Lung microvascular endothelial cell (primary cell): Measurements from ENCODE around the gene SCYL1. TPM values are rescaled to one million over a fixed set of nuclear protein-coding genes. Genes with fewer than 3 reads are reported as not detected.

ENCODE experiments used
- DNase-seq, 2 donors: peaks; one replicate each; pipeline versions ENCODE4 v3.0.0 to v3.0.0-alpha.2; 2010; ENCODE audit warnings: low read depth in 2 of 2
- total RNA-seq: library from RNA; depleted of rRNA; stranded (reverse); fragments of >200 nt; gene quantifications from 2 replicates; pipeline ENCODE4 v1.2.1, GENCODE V29; 2014

Gene SCYL1
- total RNA-seq, 1 donor from 2014 or later = 46.6 TPM

DNA sequence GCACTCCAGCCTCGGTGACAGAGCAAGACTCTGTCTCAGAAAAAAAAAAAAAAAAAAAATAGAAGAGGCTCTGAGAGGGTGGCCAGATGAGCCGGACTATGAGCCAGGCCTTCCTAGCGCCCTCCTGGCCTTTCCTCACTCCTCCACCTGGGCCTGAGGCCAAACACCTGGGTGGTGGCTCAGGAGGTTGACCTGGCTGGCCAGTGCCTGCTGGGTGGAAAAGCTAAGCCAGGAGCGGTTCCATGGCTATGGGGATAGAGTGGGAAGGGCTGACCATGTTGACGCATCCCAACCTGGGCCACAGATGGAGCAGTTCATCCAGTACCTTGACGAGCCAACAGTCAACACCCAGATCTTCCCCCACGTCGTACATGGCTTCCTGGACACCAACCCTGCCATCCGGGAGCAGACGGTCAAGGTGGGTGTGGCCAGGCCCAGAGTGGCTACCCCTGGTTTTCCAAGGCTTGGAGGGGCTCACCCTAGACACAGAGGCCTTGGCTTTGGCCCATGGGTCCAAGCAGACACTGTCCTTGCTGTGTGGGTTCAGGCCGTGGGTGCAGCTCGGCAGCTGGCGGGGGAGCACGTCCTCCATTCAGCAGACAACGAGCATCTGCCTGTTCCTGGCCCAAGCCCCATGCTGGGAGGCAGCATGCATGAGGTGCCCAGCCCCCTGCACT is 7.6 kb downstream of the SCYL1 start:
- no peak for DNase-seq

DNA sequence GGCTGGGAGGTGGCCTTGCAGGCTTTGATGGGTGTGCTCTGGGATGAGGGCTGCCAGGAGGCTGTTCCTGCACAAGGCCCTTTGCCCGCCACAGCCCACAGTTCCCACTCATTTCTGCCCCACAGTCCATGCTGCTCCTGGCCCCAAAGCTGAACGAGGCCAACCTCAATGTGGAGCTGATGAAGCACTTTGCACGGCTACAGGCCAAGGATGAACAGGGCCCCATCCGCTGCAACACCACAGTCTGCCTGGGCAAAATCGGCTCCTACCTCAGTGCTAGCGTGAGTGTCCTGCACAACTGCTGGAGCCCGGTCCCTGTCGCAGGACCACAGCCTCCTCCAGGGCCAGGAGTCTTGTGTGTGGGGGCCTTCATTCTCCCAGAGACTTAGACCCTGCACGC is 10.2 kb downstream of the SCYL1 start:
- no peak for DNase-seq

DNA sequence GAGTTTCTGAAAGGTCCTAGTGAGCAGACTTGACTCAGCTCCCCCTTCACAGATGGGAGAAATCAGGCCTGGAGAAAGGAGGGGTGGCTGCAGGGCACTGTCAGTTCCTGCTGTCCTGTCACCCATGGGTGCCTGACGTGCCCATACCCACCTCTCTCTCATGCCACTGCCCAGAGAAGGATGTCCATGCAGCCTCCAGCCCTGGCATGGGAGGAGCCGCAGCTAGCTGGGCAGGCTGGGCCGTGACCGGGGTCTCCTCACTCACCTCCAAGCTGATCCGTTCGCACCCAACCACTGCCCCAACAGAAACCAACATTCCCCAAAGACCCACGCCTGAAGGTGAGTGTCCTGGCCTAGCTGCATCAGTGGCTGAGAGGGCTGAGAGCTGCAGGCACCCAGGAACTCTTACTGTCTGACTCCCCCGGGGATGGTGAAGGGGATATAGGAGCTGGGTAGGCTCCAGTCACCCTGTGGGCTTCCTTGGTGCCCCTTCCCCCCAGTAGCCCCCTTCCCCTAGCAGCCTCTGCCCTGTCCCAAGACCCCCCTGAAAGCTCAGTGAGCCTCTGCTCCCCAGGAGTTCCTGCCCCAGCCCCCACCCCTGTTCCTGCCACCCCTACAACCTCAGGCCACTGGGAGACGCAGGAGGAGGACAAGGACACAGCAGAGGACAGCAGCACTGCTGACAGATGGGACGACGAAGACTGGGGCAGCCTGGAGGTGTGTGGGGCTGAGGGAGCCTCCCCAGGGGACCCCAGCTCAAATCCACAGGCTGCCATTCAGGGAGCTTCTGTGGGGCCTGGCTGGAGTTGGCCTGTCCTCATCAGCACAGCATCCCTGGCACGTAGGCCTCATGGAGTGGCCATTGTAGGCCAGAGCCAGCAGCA is 11.8 kb downstream of the SCYL1 start:
- DNase-seq = no peak

DNA sequence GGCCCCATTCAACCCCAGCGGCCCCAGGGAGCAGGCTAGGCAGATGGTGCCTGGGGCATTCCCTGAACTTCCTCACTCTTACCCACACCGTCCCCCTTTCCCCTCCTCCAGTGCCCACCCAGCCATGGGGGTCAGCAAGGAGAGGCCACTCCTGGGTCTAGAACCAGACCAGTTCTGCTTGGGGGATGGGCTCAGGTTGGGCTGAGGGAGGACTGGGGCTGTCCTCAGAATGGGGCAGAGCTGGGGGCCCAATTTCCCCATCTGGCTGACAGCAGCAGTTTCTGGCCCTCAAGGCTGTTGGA is 12.4 kb downstream of the SCYL1 start:
- DNase-seq = peak in 1 of 2 donors; percentile 0

DNA sequence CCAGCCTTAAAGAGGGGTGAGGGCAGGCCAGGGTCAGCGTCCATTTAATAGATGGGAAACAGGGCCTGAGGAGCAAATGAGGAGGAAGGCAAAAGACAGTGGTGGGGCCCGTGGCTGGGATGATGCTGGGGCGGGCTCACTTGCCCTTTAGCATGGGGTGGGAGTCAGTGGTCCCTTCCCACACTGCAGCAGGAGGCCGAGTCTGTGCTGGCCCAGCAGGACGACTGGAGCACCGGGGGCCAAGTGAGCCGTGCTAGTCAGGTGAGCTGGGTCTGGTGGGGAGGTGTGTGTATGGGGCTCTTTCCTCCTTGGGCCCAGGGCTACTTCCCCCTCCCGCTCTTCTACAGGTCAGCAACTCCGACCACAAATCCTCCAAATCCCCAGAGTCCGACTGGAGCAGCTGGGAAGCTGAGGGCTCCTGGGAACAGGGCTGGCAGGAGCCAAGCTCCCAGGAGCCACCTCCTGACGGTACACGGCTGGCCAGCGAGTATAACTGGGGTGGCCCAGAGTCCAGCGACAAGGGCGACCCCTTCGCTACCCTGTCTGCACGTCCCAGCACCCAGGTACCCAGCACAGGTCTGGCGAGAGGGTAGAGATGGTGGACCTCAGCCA is 12.8 kb downstream of the SCYL1 start:
- DNase-seq = no peak

DNA sequence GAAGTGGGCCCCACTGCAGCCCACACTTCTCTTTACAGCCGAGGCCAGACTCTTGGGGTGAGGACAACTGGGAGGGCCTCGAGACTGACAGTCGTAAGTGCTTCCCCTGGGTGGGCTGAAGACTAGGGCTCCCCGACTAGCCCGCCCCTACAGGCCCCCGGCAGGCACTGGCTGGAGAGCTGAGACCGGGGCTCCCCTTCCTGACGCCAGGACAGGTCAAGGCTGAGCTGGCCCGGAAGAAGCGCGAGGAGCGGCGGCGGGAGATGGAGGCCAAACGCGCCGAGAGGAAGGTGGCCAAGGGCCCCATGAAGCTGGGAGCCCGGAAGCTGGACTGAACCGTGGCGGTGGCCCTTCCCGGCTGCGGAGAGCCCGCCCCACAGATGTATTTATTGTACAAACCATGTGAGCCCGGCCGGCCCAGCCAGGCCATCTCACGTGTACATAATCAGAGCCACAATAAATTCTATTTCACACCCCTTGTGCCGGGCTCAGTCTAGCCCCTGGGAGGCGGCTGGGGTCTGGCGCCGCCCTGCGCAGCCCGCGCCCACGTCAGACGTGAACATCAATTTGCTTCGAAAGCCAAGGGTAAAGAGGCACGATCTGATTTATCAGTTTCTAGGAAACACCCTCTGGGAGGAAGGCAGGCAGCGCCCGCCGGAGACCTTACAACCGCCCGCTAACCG is 13.5 kb downstream of the SCYL1 start:
- DNase-seq = peak in 1 of 2 donors; percentile 1

DNA sequence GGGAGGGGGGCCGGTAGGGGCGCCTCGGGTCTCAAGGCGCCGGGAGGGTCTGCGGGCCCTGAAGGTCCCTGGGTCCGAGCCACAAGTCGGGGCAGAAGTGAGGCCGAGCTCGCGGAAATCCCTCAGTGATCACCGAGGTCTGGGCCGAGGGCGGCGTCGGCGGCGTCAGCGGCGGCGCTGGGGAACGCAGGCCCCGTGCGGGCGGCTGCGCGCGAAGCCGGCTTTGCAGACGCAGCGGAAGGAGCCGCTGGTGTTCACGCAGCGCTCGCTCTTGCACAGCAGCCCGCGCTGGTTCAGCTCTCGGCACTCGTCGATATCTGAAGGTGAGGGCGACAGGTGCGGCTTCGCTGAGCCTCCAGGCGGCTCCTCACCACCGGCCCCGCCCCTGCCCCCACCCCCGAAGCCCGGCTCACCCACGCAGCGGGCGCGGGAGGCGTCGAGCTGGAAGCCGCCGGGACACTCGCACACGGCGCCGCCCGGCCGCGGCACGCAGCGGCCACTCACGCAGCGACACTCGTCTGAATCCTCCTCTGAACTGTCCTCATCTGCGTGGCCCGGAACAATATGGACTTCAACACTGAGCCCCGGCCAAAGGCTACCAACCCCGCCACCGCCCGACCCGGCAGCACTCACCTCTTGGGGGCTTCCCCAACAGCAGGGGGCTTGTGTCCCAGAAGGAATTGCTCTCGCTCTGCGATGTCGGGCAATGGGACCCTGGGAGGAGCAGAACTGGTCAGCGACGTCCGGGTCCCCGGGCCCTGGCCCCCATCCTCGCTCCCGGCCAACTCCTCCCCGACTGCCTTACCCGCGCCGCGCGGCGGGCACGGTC is 14.2 kb downstream of the SCYL1 start:
- DNase-seq = no peak

DNA sequence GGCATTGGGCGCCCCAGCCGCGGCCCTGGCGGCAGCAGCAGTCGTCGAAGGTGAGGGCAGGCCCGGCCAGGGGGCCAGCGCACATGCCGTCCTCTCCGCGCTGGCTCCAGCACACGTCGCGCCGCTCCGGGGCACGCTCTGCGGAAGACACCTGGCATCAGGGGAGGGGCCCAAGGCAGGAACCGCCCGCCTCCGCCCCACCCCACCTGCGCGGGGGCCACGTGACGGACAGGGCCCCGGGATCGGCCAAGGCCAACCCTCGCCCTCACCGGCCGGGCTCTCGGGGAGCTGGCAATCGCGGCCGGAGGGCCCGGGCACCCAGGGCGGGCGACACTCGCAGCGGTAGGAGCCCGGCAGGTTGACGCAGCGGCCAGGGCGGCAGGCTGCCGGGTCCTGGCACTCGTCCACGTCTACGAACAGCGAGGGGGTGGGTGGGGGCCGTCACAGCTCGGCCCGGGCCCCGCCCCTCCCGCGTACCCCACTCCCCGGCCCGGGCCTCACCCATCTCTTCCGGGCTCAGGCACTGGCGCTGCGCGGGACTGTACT is 14.9 kb downstream of the SCYL1 start:
- no peak for DNase-seq

DNA sequence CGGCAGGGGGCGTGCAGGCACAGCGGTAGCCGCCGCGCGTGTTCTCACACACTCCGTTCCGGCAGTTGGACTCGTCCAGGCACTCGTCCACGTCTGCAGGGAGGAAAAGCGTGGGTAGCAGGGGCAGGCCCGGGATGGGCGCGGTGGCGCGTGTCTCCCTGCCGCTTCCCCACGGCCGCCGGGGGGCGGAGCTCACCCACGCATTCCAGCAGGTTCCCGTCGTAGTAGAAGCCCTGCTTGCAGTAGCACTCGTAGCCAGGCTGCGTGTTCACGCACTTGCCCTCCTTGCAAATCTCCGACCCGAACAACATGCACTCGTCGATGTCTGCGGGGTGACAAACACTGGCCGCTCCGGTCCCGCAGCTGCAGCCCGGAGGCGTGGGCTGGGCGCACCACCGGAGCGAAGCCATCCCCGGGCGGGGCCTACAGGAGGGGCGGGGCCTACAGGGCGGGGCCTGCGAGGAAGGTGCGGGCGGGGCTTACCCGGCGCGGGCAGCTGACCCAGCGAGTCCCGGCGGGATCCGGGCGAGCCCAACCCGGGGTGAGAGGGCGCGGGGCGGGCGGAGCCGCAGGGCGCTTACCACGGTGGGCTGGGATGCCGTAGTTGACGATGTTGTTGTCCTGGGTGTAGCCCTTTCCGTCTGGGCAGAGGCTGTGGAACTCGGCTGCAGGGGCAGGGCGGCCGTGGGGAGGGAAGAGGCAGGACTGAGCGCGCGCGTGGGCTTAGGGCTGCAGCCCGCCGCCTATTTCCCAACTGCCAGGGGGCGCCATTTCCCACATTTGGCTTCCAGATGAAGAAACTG is 15.6 kb downstream of the SCYL1 start:
- peak; percentile 91 to 93 for DNase-seq

DNA sequence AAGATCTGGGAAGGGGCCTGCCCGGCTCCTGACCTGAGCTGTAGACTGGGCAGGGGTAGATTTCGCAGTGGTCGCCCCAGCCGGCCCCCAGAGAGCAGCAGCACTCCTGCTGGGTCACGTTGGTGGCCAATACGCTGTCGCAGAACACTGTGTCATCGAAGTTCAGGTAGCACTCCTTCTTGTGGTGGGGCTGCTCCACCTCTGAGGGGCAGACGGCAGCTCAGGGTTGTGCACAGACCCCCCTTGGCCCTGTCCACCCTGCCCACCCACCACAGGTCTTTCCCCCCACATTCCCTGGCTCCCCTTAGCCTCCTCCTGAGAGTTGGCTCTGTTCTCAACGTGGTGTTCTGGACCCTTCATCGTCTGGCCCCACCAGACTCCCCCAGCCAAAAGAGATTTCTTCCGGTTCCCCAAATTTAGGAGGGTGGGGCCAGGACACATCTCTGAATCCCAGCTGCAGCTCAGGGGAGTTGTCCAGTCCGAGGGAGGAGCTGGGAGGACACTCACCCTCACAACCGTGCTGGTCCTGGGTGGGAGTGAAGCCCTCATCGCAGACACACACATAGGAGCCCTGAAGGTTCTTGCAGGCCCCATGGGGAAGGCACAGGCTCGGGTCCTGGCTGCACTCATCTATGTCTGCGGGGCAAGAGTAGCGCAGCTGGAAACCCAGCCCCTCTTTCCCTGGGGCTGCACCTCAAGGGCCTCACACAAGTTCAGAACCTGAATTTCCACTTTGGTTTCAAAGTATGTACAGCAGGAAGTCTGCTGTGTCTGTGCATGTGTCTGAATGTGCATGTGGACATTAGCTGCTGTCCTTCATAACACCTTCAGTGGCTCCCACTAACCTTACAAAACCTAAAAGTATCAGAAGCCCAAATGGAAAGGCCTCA is 16.5 kb downstream of the SCYL1 start:
- DNase-seq = no peak

DNA sequence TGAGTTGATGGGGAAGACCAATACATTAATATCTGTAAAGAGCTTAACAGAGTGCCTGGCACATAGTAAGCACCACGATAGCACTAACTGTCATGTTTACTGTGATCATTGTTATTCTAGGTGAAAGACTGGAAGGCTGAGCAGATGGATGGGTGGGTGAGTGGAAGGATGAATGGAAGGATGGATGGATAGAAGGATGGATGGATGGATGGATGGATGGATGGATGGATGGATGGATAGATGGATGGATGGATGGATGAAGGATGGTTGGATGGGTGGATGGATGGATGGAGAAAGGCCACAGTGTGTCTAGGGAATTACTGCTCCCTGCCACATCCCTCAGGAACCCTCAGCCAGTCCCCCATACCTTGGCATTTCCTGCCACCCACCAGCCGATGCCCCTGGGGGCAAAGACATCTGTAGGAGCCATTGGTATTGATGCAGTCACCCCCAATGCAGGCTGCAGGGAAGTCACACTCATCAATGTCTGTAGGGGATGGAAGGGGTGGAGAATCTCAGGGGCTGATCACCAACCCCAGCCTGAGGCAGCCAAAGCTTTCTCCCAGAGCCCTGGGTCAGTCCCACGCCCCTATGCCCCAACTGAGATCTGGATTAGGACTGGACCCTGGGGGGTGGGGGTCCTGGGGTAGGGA is 18.0 kb downstream of the SCYL1 start:
- no peak for DNase-seq

DNA sequence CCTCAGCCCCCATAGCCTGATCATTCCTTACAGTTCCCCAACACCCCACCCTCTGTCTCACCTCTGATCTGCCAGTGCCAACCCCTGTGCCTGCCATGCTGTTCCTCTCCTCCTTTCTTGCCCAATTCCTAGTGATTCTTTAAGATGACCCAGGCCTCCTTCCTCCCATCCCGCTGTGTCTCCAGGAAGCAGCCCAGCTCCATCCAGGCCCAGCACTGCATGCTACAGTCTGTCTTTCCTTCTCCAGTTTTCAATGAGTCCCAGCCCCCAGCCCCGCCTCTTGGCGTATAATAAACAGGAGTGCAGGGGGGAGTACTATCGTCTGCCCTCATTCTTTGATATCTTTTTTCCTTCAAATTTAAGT is 21.0 kb downstream of the SCYL1 start:
- DNase-seq = no peak

DNA sequence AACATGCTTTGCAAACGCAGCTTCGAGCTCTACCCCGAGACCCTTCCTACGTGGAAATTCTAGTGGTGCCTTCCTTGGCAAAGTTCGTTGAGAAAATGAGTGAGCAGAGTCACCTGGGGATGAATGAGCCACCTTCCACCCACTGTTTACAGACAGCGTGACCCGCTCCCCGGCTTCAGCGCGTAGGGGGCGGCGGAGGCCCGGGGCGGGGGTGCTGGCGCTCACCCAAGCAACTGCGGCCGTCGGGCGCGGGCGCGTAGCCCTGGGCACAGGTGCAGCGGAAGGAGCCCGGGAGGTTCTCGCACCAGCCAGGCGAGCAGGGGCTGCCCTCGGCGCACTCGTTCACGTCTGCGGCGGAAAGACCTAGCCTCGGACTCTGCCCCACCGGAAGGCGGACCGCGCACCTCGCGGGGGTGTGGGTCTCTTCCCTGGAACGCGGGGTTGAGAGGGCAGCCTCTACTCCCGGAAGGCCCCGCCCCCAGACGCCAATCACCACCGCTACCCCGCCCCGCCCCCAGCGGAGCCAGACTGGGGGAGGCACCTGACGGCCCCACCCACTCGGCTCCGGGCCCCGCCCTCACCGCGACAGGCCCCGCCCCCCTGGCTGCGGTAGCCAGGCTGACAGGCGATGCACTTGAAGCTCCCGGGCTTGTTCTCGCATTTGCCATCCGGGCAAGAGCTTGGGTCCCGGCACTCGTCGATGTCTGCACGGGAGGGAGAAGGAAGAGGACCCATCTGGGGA is 21.5 kb downstream of the SCYL1 start:
- DNase-seq = peak; percentile 44 to 84

DNA sequence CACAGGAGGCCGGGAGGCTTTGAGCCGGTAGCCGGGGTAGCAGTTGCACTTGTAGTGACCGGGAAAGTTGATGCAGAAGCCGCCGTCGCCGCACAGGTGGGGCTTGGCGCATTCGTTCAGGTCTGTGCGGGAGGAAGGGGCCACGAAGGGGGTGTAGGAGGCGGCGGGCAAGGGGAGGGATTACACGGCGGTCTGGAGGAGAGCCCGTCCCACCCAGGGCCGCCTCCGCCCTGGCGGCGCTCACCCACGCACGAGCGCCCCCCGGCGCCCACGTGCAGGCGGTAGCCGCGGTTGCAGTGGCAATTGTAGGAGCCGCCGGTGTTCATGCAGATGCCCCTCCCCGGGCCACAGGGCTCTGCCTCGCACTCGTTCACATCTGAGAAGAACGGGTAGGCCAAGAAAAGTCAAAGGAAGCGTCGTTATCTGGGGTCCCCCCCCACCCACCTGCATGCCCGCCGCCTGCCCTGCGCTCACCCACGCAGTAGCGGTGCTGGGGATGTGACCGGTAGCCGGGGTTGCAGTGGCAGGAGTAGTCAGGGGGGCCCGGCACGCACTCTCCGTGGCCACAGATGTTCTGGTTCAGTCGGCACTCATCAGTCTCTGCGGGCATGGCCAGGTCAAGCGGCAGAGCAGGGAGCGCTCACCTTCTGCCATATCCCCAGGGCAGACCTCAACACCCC is 22.7 kb downstream of the SCYL1 start:
- no peak for DNase-seq

DNA sequence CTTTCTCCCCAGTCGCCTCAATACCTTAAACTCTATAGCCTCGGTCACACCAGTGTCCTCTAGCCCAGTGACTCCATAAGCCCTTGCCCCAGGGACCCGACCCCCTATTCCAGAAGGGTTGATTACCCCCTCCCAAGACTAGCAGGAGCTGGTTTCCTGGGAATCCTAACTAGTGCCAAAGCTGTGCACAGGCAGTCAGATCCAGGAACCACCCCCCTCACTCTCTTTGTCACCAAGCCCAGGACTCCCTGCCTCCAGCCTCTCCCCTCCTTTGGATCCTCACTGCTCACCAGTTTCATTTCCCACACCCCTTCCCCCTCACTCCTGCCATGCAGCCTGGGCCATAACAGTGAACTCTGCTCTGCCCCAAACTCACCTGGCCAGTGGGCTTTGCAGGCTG is 23.5 kb downstream of the SCYL1 start:
- DNase-seq = no peak

DNA sequence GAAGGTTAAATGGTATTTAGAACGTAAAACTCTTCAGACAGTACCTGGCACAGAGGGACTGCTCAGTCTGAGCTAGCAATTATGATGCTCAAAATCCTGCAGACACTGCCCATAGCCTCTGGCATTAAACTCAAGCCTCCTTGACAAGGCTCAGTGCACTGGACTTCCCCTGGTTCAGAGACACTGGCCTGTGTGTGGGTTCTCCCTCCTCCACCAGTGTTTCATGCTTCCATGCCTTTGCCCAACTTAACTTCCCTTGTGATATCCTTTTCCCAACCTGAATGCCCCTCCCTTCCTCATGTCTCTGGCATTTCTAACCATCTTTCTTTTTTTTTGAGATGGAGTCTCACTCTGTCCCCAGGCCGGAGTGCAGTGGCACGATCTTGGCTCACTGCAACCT is 24.2 kb downstream of the SCYL1 start:
- DNase-seq = no peak
